Stimulated activated CD4-positive, alpha-beta T cell treated with anti-CD3 and anti-CD28 coated beads, Interleukin-12 subunit alpha, Interleukin-12 subunit beta, amount 100 ng/mL, for 4 hours (primary cell): ENCODE results near the gene CAMK2D.

Source experiments
- DNase-seq: peaks from one replicate; pipeline ENCODE4 v3.0.0-alpha.2; 2020

The CAMK2D gene

GRCh38 chr4:113635739-113636437, 125.7 kb downstream of the CAMK2D start:
- no peak for DNase-seq

DNA sequence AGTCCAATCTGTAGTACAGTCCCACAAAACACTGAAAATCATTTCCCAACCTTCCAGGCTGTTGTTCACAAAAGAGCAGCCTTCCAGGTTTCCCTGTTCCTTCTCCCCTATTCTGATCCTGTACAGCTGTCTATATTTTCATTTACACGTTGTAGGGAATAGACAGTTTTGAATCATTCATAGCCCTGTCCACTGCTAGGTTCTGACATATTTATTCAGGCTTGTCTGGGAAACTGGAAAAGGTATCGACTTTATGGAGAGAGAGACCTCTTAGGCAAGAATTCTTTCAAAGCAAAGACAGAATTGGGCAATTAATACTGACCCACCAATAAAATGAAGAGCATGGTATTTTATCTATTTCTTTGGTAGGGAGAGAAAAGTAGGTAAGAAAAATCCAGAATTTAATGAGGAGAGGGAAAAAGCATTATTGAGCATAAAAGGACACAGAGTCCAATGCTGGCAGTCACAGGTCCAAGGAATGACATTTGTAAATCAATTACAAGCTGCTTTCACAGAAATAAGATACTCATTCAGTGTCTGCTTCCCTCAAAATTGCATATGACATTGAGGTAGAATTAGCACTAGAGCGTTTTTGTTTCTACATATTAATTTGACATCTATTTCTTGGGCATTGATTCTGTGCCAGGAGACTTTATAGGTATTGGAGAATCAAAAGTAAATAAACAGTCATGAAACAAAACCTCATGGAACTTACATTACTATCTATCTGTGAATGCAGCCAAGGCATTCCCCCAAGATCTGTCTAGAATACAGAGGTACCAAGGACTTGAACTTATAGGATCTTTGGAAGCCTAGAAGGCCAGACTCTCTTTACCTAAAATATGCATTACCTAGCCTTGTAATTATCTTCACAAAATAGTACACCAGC, 127.2 kb downstream of the CAMK2D start:
- no peak for DNase-seq

- no peak for DNase-seq
These were observed 128.1 kb downstream of the CAMK2D start for GRCh38 chr4:113633467-113633866.

- no peak for DNase-seq
These were observed 132.8 kb downstream of the CAMK2D start for GRCh38 chr4:113628711-113629110.

GRCh38 chr4:113627321-113627720, 134.2 kb downstream of the CAMK2D start:
- DNase-seq, result no peak

DNA sequence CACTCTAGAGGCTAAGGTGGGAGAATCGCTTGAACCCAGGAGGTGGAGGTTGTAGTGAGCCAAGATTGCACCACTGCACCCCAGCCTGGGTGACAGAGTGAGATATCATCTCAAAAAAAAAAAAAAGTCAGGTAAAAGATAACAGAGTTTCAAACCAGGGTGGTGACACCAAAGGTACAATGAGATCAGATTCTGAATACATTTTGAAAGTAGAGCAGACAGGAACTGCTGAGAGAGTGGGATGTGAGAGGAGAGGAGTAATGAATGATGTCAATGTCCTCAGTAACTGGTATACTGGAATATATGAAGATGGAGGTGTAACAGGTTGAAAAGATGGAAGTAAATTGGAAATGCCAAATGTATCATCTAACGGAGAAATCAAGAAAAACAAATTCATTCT, 135.6 kb downstream of the CAMK2D start:
- no peak for DNase-seq

DNA sequence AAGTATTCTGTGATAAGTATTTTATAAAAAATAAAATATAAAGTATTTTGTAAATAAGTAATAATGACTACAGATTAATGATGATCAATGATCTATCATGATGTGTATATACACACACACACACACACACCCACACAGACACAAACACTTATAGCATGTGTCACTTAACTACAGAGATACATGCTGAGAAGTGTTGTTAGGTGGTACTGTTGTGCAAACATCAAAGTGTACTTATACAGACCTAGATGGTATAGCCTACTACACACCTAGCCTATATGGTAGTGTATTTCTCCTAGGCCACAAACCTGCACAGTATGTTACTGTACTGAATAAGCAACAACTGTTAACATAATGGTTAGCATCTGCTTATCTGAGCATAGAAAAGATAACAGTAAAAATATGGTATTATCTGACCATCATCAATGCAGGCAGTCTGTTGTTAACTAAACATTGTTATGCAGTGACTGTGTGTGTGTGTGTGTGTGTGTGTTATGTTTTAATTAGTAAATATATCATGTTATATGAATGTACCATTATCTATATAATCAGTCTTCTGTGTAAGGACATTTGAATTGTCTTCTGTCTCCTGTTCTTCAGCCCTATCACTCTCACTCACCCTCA, 138.2 kb downstream of the CAMK2D start:
- no peak for DNase-seq

DNA sequence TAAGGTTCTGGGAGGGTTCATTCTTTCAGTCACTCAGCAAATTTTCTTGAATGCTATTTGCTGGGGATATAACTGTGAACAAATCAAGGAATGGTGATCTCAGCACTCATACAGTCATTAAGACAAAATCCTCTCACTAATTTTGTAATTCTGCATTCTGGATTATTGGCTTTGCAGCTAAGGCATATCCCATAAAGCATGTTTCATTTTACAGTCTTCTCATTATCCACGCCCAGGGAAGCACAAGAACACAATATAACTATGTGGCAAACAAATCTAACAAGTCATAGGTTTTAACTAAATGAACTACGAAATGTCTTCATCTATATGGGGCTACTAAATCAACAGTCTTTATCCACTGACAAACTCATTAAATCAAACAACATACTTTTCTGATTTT, 139.9 kb downstream of the CAMK2D start:
- DNase-seq, result no peak

GRCh38 chr4:113620032-113620431, 141.5 kb downstream of the CAMK2D start:
- DNase-seq, result no peak

GRCh38 chr4:113619526-113619925, 142.0 kb downstream of the CAMK2D start:
- no peak for DNase-seq

DNA sequence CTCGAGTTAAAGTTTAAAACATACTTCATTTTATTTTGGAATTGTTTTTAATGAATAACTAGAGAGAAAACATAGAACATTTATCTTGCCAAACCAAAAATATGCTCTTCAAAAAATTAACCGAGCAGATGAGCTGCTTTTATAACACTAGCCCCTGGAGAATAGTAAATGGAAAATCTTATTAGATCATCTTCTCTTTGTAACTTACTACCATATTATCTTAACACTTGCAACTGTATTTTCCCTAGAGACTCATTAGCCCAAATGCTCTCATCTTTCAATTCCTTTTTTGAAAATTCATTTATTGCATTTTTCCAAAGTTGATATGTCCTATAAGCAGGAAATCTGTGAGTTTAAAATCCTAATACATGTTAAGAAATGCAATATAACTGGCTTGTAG, 143.3 kb downstream of the CAMK2D start:
- no peak for DNase-seq

GRCh38 chr4:113617195-113617594, 144.3 kb downstream of the CAMK2D start:
- no peak for DNase-seq

DNA sequence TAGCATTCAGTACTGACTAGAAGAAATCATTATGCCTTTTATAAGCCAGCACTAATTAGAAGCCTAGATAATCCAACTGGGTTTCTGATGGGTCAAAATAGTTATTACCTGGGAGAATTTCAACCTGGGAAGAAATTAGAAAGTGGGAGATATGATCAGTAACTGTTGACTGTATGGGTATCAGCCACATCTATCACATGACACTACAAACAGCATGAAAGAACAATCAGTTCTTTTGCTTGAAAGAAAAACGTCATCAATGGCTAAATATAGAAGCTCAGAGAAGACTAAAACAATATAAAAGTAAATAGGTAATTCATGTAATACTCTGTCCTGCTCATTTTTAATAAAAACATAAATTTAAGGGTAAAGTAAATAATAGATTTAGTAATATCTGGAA, 145.1 kb downstream of the CAMK2D start:
- no peak for DNase-seq

- DNase-seq, result no peak
These were observed 147.1 kb downstream of the CAMK2D start for GRCh38 chr4:113614414-113614813.

- no peak for DNase-seq
These were observed 148.0 kb downstream of the CAMK2D start for GRCh38 chr4:113613503-113613902.

DNA sequence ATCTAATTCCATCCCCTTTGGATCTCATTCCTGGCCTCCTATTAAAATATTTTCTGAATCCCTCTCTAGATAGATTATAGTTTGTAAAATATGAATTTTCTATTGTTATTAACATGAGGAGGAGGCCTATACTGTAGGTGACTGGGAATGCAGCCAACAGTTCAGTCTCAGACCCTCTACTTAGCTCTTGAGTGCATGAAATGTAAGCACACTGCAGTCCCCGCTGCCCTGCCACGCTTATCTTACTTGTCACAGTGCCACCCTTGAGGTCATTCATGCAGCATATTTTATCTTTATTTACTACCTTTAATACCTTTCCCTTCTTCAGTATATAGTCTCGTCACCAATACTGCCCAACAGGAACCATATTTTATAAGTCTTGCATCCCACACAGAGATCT, 151.0 kb downstream of the CAMK2D start:
- DNase-seq, result no peak

DNA sequence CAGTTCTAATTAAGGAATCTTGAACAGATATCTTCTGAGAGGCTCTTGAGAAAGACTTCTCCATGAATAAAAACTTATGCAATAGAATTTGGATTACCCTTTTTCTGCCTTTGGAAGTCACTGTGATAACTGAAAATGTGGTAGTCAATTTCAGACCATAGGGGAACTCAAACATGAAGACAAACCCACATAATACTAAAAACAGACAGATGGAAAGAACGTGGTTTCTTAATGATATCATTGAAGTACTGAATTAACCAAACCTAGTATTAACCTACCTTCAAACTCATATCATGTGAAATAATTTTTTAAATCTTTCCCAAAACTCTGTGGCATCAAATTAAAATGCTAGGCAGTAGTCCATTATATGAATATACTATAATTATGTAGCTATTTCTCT, 153.5 kb downstream of the CAMK2D start:
- DNase-seq, result no peak

DNA sequence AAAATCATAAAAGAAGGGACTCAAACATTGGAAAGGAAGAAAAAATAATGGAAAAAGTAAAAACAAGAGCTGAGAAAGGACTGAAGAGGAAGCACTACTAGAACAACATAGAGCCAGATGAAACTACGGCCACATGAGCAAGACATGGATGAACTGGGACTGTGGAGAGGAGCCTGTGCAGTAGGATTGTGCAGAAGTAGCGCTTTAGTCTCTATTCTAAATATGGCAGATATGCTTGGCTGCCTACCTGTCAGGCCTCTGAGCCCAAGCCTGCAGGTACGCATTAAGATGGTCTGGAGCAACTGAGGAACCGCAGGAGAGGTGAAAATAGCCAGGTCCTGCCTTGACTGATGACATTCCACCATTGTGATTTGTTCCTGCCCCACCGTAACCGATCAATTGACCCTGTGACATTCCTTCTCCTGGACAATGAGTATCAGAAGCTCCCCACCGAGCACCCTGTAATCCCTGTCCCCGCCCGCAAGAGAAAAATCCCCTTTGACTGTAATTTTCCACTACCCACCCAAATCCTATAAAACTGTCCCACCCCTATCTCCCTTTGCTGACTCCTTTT, 154.3 kb downstream of the CAMK2D start:
- no peak for DNase-seq

GRCh38 chr4:113604955-113605354, 156.6 kb downstream of the CAMK2D start:
- no peak for DNase-seq

DNA sequence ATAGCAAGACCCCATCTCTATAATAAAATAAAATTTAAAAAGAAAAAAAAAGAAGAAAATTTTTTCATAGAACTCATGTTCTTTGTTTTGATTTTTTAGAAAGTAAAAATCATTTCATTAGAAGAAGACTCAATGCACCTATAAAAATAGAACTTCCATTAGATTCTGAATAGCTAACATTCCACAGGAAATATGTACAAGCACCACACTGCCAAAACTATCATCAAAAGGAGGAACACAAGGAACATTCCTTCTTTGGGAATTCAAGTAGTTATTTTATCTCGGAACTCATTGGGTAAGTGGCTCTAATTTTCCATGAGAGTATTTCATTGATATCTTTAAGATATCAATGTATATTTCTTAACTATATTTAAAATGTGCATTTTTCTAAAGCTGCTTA, 157.6 kb downstream of the CAMK2D start:
- no peak for DNase-seq

DNA sequence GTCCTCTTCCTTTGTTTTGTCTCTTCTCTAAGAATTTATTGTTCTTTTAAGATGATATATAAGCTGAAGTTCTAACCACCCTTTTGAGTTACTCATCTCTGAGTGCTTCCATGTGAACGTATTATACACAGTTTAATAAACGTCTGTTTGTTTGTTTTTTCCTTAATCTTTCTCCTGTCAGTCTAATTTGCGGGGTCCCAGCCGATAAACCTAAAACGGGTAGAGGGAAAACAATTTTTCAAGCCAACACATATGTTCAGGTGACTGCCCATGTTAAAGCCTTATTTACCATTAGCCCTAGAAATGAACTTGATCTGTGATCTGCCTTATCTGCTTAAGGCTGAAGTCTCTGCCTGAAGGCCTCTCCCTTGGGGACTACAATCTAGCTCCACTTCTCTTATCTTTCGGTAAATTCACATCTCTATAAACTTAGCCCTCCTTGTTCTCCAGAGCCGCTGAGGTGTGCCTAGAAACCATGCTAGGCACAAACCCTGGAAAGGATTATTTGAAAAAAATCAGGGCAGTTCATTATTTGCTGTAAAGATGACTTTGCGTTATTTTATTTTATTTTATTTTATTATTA, 158.8 kb downstream of the CAMK2D start:
- DNase-seq, result no peak

DNA sequence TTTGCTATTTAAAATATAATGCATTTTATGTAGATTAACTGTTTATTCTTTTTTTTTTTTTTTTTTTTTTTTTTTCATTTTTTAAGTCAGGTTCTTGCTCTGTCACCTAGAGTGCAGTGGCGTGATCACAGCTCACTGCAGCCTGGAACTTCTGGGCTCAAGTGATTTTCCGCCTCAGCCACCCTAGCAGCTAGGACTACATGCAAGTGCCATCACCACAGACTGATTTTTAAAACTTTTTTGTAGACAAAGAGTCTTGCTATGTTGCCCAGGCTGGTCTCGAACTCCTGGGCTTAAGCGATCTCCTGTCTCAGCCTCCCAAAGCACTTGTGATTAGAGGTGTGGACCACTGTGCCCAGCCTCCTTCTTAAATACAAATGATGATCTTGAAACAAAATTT, 159.9 kb downstream of the CAMK2D start:
- no peak for DNase-seq

- DNase-seq, result no peak
These were observed 165.1 kb downstream of the CAMK2D start for GRCh38 chr4:113596396-113596795.
